Right kidney (tissue), 1 donor: Measurements from ENCODE around the gene ELF2.
A peak's percentile ranks its signal among the peaks of the same experiment; 100 is the strongest.
"Not testable (repeated sequence)": the region's sequence is repeated elsewhere in the genome, so short reads cannot be mapped to it uniquely, and the experiment has no call there.

Source experiments
- DNase-seq: peaks from one replicate; pipeline ENCODE4 v3.0.0-alpha.2; 2016

Gene ELF2

DNA sequence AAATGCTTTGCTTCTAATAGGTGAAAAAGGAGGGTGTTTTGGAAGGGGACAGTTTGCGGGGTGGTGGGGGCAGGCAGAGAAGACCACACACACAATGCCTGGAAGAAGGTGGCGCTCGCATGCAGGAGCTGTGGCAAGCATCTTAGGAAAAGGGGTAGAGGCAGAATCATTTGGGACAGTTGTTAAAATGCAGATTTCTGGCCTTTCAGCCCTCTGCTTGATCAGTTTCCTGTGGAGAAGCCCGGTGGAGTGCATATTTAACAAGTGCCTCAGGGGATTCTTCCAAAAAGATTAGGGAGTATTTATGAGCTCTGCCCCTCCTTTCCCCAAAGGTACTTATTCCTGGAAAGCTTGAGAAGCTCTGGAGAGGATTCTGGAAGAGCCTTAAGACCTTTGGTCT is 156.6 kb downstream of the ELF2 start:
- no peak for DNase-seq

DNA sequence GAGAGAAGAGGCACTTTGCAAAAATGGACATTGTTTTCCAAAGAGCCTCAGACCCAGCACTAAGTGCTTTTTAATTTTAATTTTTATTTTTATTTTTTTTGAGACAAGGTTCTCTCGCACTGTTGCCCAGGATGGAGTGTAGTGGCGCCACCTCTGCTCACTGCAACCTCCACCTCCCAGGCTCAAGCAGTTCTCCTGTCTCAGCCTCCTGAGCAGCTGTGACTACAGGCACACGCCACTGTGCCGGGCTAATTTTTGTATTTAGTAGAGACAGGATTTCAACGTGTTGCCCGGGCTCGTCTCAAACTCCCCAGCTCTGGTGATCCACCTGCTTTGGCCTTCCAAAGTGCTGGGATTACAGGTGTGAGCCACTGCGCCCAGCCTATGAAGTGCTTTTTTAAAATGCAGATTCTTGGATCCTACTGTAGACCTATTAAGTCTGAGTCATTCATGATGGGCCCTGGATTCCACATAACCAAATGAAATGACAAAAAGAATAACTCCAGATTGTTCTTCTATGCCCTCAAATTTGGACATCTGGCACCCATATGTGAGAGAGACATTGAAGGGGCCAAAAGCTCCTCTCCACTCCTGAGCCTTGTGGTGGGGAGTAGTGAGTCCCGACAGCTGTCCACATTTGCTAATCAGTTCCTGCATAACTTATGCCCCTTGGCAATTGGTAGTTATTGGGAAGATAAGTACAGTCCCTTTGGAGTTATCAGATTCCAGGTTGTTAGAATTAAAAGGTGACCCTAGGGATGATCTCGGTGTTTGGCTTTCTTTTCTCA is 157.9 kb downstream of the ELF2 start:
- no peak for DNase-seq

GRCh38 chr4:139018501-139018900 is 158.5 kb downstream of the ELF2 start:
- DNase-seq, result no peak

DNA sequence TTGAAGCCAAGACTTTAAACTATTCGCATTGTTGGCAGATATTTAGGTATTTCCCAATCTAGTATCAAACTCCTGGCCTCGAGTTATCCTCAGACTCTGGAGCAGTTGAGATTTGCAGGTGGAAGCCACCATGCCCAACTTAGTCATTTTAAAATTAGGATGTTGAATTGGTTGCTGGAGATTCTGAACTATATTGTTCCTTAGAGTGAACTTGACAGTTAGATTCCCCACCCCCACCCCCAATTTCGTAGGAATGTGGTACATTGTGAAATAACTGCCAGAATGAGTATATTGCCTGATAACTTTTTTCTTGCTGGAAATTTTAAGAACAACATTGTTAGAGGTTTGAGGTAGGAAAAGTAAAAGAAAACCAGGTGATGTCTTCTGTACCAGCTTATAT is 159.2 kb downstream of the ELF2 start:
- DNase-seq, result no peak

GRCh38 chr4:139015948-139016471 is 161.0 kb downstream of the ELF2 start:
- peak; percentile 93 for DNase-seq

GRCh38 chr4:139015269-139015947 is 161.6 kb downstream of the ELF2 start, which contains the start of gene NOCT:
Gene NOCT (plus strand): TSS chr4:139015781. CDS start chr4:139015982, 201 bp downstream.
- DNase-seq, result peak; percentile 99

- DNase-seq, result no peak
Measured at GRCh38 chr4:139014371-139015268, 162.4 kb downstream of the ELF2 start.

DNA sequence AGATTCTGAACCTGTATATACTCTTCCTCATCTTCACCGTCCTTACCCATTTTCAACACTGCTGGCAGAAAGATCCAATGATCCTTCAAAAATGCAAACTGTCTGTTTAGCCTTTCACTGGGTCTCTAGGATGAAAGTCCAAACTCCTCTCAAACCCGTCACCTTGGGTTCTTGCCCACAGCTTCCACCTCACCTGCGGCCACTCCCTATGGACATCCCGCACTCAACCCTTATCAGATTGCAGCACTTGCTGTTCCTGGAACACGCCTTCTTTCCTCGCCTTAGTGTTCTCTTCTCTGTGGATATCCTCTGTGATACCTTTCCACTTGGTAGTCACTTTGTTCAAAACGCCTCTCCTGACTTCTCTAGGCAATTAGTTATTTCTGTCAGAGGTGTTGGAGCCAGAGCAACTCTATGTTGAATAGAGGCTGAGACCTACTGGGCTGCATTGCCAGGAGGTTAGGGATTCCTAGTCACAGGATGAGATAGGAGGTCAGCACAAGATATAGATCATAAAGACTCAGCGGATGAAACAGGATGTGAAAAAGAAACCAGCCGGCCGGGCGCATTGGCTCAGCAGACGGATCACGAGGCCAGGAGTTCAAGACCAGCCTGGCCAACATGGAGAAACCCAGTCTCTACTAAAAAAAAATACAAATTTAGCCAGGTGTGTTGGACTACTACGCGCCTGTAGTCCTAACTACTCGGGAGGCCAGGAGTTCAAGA is 165.6 kb downstream of the ELF2 start:
- DNase-seq, result no peak

GRCh38 chr4:139009702-139010101 is 167.3 kb downstream of the ELF2 start:
- no peak for DNase-seq

- not testable (repeated sequence) for DNase-seq
Measured at GRCh38 chr4:139008278-139008677, 168.7 kb downstream of the ELF2 start.

GRCh38 chr4:139007640-139008039 is 169.4 kb downstream of the ELF2 start:
- DNase-seq, result no peak
